Measurements from ENCODE around the gene NRG3.

DNA sequence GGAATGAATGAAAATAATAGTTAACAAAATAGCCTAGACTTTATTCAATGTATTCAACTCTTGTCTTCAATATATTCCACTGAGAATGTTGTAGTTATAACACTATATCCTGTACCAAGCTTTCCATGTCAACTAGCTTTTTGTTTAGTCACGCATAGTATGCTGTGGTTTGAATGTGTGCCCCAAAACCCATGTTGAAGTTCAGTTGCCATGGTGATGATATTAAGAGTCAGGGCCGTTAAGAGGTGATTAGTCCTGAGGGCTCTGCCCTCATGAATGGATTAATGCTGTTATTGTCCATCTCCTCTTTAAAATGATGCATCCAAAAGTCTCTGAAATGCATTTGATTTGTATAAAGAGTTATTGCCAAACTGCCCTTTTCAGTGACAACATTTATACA lies 887.6 kb downstream of the NRG3 start:
- TF ChIP-seq, protein P1, sequence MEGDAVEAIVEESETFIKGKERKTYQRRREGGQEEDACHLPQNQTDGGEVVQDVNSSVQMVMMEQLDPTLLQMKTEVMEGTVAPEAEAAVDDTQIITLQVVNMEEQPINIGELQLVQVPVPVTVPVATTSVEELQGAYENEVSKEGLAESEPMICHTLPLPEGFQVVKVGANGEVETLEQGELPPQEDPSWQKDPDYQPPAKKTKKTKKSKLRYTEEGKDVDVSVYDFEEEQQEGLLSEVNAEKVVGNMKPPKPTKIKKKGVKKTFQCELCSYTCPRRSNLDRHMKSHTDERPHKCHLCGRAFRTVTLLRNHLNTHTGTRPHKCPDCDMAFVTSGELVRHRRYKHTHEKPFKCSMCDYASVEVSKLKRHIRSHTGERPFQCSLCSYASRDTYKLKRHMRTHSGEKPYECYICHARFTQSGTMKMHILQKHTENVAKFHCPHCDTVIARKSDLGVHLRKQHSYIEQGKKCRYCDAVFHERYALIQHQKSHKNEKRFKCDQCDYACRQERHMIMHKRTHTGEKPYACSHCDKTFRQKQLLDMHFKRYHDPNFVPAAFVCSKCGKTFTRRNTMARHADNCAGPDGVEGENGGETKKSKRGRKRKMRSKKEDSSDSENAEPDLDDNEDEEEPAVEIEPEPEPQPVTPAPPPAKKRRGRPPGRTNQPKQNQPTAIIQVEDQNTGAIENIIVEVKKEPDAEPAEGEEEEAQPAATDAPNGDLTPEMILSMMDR (IDR thresholded peaks at IDR 0.05; ENCODE audit: control extremely low read depth in 1 of 3, insufficient read depth in 1 of 3, low read depth in 1 of 3, low read length in 3 of 3), result no peak
- no peak for TF ChIP-seq POLR2AphosphoS5 (IDR thresholded peaks at IDR 0.05; ENCODE audit: low read depth, low read length)
- no peak for TF ChIP-seq EP300 (IDR thresholded peaks at IDR 0.05; ENCODE audit: borderline replicate concordance in 1 of 2, low read depth in 2 of 2, low read length in 2 of 2)
- no peak for TF ChIP-seq POLR2A (IDR thresholded peaks at IDR 0.05; ENCODE audit: control extremely low read depth in 1 of 2, low read depth in 2 of 2, low read length in 2 of 2)
- TF ChIP-seq EZH2 (IDR thresholded peaks at IDR 0.05; ENCODE audit: low read depth, low read length, severe bottlenecking), result no peak
- no peak for TF ChIP-seq NRF1 (IDR thresholded peaks at IDR 0.05; ENCODE audit: low read depth, low read length)
- no peak for TF ChIP-seq GABPA (IDR thresholded peaks at IDR 0.05; ENCODE audit: borderline replicate concordance, insufficient read depth, low read length)
- no peak for TF ChIP-seq CREB1 (IDR thresholded peaks at IDR 0.05)
